MM.1S (cell line): Measurements from ENCODE around the gene PAK4.

ENCODE experiments used
- DNase-seq: peaks from one replicate; pipeline ENCODE4 v3.0.0-alpha.2; 2015
- H2AFZ ChIP-seq: fragments of 300-600 bp; sonication (generic); 2 replicates; pipeline ENCODE4 v1.6.0; 2016; ENCODE audit warnings: antibody characterized with exemption, low read length
- H3F3A ChIP-seq: fragments of 300-600 bp; sonication (generic); 2 replicates; pipeline ENCODE4 v1.6.1; 2016; ENCODE audit warnings: mild to moderate bottlenecking, antibody characterized with exemption, low read length, moderate library complexity, mixed read lengths; ENCODE audit not compliant: insufficient read depth
- H3K27ac ChIP-seq: fragments of 300-600 bp; sonication (generic); 2 replicates; pipeline ENCODE4 v1.5.1; 2016; ENCODE audit warnings: mild to moderate bottlenecking, low read length
- H3K27me3 ChIP-seq: fragments of 300-600 bp; sonication (generic); replicated peaks from 2 replicates; pipeline ENCODE4 v1.6.0; 2016; ENCODE audit warnings: low read length; ENCODE audit not compliant: insufficient read depth
- H3K36me3 ChIP-seq: fragments of 300-600 bp; sonication (generic); replicated peaks from 2 replicates; pipeline ENCODE4 v1.6.1; 2016; ENCODE audit warnings: mild to moderate bottlenecking, low read length, mixed read lengths; ENCODE audit not compliant: insufficient read depth
- H3K4me1 ChIP-seq: fragments of 300-600 bp; sonication (generic); 2 replicates; pipeline ENCODE4 v1.6.1; 2016; ENCODE audit warnings: low read length, mixed read lengths
- H3K4me2 ChIP-seq: fragments of 300-600 bp; sonication (generic); 2 replicates; pipeline ENCODE4 v1.6.0; 2016; ENCODE audit warnings: low read depth, low read length
- H3K4me3 ChIP-seq: fragments of 300-600 bp; sonication (generic); 2 replicates; pipeline ENCODE4 v1.5.1; 2016; ENCODE audit warnings: low read length, mixed read lengths
- H3K79me2 ChIP-seq: fragments of 300-600 bp; sonication (generic); 2 replicates; pipeline ENCODE4 v1.6.1; 2016; ENCODE audit warnings: mixed run types, low read length, mixed read lengths
- H3K9ac ChIP-seq: fragments of 300-600 bp; sonication (generic); 2 replicates; pipeline ENCODE4 v1.6.1; 2016; ENCODE audit warnings: low read length, mixed read lengths
- H3K9me2 ChIP-seq: fragments of 300-600 bp; sonication (generic); replicated peaks from 2 replicates; pipeline ENCODE4 v1.6.1; 2016; ENCODE audit warnings: mild to moderate bottlenecking, low read length, mixed read lengths; ENCODE audit not compliant: insufficient read depth
- H3K9me3 ChIP-seq: fragments of 300-600 bp; sonication (generic); replicated peaks from 2 replicates; pipeline ENCODE4 v1.6.1; 2016; ENCODE audit warnings: mild to moderate bottlenecking, low read length, mixed read lengths; ENCODE audit not compliant: insufficient read depth
- H4K20me1 ChIP-seq: fragments of 300-600 bp; sonication (generic); 2 replicates; pipeline ENCODE4 v1.6.1; 2016; ENCODE audit warnings: mild to moderate bottlenecking, low read length, moderate library complexity, mixed read lengths; ENCODE audit not compliant: insufficient read depth
- CTCF ChIP-seq: fragments of 300-600 bp; sonication (generic); IDR thresholded peaks from 2 replicates; pipeline ENCODE4 v1.5.1; 2016; ENCODE audit warnings: antibody characterized with exemption, low read length, mixed read lengths
- EZH2 ChIP-seq: fragments of 300-600 bp; sonication (generic); optimal IDR thresholded peaks from 2 replicates; pipeline ENCODE3; 2017; ENCODE audit warnings: low read depth, mild to moderate bottlenecking, antibody characterized with exemption, low read length, mixed read lengths
- EZH2phosphoT487 ChIP-seq: fragments of 300-600 bp; sonication (generic); IDR thresholded peaks from 2 replicates; pipeline ENCODE4 v1.6.1; 2018; ENCODE audit warnings: antibody characterized with exemption, low read length

The PAK4 gene

GRCh38 chr19:39145180-39145953, 19.8 kb downstream of the PAK4 start:
- Histone ChIP-seq H3K36me3 (no peaks in the 10 kb centered on the region), H3F3A (no peaks in the 10 kb centered on the region), H3K9me3 (no peaks in the 10 kb centered on the region), H3K9me2 (no peaks in the 10 kb centered on the region), H3K4me2 (no peak overlapping the region), H2AFZ (no peak overlapping the region), H3K4me1 (no peaks in the 10 kb centered on the region), H3K27me3 (no peaks in the 10 kb centered on the region), H3K4me3 (no peak overlapping the region), H3K79me2 (peaks cover 36% of the 10 kb centered on the region), H4K20me1 (no peaks in the 10 kb centered on the region), H3K27ac (no peak overlapping the region), H3K9ac (no peak overlapping the region)
- TF ChIP-seq EZH2phosphoT487 (no peak), CTCF (no peak), EZH2 (no peak)
- DNase-seq: no peak

GRCh38 chr19:39146091-39146490, 20.5 kb downstream of the PAK4 start:
- H3K9ac ChIP-seq: no peak overlapping the region
- TF ChIP-seq EZH2: no peak
- no peak for TF ChIP-seq CTCF
- TF ChIP-seq EZH2phosphoT487: no peak
- H3F3A ChIP-seq: no peaks in the 10 kb centered on the region
- no peak overlapping the region for H3K4me3 ChIP-seq
- no peaks in the 10 kb centered on the region for H3K4me1 ChIP-seq
- H3K9me2 ChIP-seq: no peaks in the 10 kb centered on the region
- H4K20me1 ChIP-seq: no peaks in the 10 kb centered on the region
- H3K27me3 ChIP-seq: no peaks in the 10 kb centered on the region
- no peaks in the 10 kb centered on the region for H3K36me3 ChIP-seq
- no peak for DNase-seq
- H3K4me2 ChIP-seq: no peak overlapping the region
- H2AFZ ChIP-seq: no peak overlapping the region
- no peak overlapping the region for H3K27ac ChIP-seq
- H3K79me2 ChIP-seq: peaks cover 31% of the 10 kb centered on the region
- H3K9me3 ChIP-seq: no peaks in the 10 kb centered on the region

GRCh38 chr19:39146686-39147450, 21.3 kb downstream of the PAK4 start:
- Histone ChIP-seq H3K79me2 (peaks cover 32% of the 10 kb centered on the region), H3K36me3 (no peaks in the 10 kb centered on the region)

More at GRCh38 chr19:39146686-39147450, 21.3 kb downstream of the PAK4 start:
- Histone ChIP-seq H3K9me2 (no peaks in the 10 kb centered on the region), H3F3A (no peaks in the 10 kb centered on the region), H3K4me3 (no peak overlapping the region), H3K27ac (no peak overlapping the region), H3K4me1 (no peaks in the 10 kb centered on the region), H2AFZ (no peak overlapping the region), H3K27me3 (no peaks in the 10 kb centered on the region), H3K4me2 (no peak overlapping the region), H3K9ac (no peak overlapping the region), H3K9me3 (no peaks in the 10 kb centered on the region), H4K20me1 (no peaks in the 10 kb centered on the region)
- TF ChIP-seq CTCF: no peak
- no peak for TF ChIP-seq EZH2
- no peak for TF ChIP-seq EZH2phosphoT487
- no peak for DNase-seq
